Smooth muscle cell (in vitro differentiated cells): Measurements from ENCODE around the gene TMC5. TPM values are rescaled to one million over a fixed set of nuclear protein-coding genes. Genes with fewer than 3 reads are reported as not detected.
"Not testable (repeated sequence)": the region's sequence is repeated elsewhere in the genome, so short reads cannot be mapped to it uniquely, and the experiment has no call there.

Experiments used
- DNase-seq: peaks from one replicate; lab custom pipeline; 2025; ENCODE audit not compliant: unreplicated experiment; lab: John Stamatoyannopoulos, UW
- H2AFZ ChIP-seq: fragments of 200-600 bp; sonication (generic); 2 replicates; pipeline ENCODE4 v1.6.0; 2016; ENCODE audit warnings: antibody characterized with exemption, low read depth, mild to moderate bottlenecking
- H3F3A ChIP-seq: fragments of 200-600 bp; sonication (generic); 2 replicates; pipeline ENCODE4 v1.6.0; 2017; ENCODE audit warnings: antibody characterized with exemption, low read depth
- H3K27ac ChIP-seq: fragments of 200-600 bp; sonication (generic); 2 replicates; pipeline ENCODE4 v1.5.1; 2016; ENCODE audit warnings: low read depth, mild to moderate bottlenecking
- H3K27me3 ChIP-seq: fragments of 200-600 bp; sonication (generic); 2 replicates; pipeline ENCODE4 v1.6.1; 2016; ENCODE audit warnings: low read depth, mild to moderate bottlenecking
- H3K36me3 ChIP-seq: fragments of 200-600 bp; sonication (generic); 2 replicates; pipeline ENCODE4 v1.5.1; 2016; ENCODE audit warnings: low read depth
- H3K4me1 ChIP-seq: fragments of 200-600 bp; sonication (generic); 2 replicates; pipeline ENCODE4 v1.5.1; 2016; ENCODE audit warnings: low read depth
- H3K4me2 ChIP-seq: fragments of 200-600 bp; sonication (generic); 2 replicates; pipeline ENCODE4 v1.6.0; 2016; ENCODE audit warnings: mild to moderate bottlenecking
- H3K4me3 ChIP-seq: fragments of 200-600 bp; sonication (generic); 2 replicates; pipeline ENCODE4 v1.5.1; 2016; ENCODE audit warnings: mild to moderate bottlenecking
- H3K79me2 ChIP-seq: fragments of 200-600 bp; sonication (generic); 2 replicates; pipeline ENCODE4 v1.6.0; 2016; ENCODE audit warnings: low read depth, mild to moderate bottlenecking
- H3K9ac ChIP-seq: fragments of 200-600 bp; sonication (generic); 2 replicates; pipeline ENCODE4 v1.6.0; 2016; ENCODE audit warnings: low read depth
- H3K9me3 ChIP-seq: fragments of 200-600 bp; sonication (generic); replicated peaks from 2 replicates; pipeline ENCODE4 v1.5.1; 2016; ENCODE audit warnings: low read depth
- H4K20me1 ChIP-seq: fragments of 200-600 bp; sonication (generic); 2 replicates; pipeline ENCODE4 v1.6.0; 2016; ENCODE audit warnings: low read depth
- WGBS: methylation state at CpG from one replicate; pipeline ENCODE4 v1.1.7; 2016; ENCODE audit warnings: low lambda C conversion rate; 5-methylcytosine and 5-hydroxymethylcytosine counted together
- polyA plus RNA-seq: library from polyadenylated mRNA; unstranded; fragments of >200 nt; fragmentation: Nextera tagmentation; extraction: Ambion mirVana; gene quantifications from 2 replicates; pipeline ENCODE4 v1.2.1, GENCODE V29; 2016
- total RNA-seq: library from RNA; depleted of rRNA; stranded (reverse); fragments of >200 nt; gene quantifications from 2 replicates; pipeline ENCODE4 v1.2.3, GENCODE V29; 2014
- TF ChIP-seq, protein P1 (sequence below): fragments of 200-600 bp; sonication (generic); IDR thresholded peaks from 2 replicates; pipeline ENCODE4 v1.5.1; 2017; ENCODE audit warnings: borderline replicate concordance, mild to moderate bottlenecking, antibody characterized with exemption; ENCODE audit not compliant: insufficient read depth, poor library complexity, severe bottlenecking

TMC5 gene
- total and polyA plus RNA-seq, 2 experiments from 2014 or later: 0.18 TPM; not detected in 1

GRCh38 chr16:19528666-19529065 is 111.0 kb downstream of the TMC5 start:
- H4K20me1 ChIP-seq: no peaks in the 10 kb centered on the region
- H3K4me1 ChIP-seq: no peaks in the 10 kb centered on the region
- TF ChIP-seq, protein P1, sequence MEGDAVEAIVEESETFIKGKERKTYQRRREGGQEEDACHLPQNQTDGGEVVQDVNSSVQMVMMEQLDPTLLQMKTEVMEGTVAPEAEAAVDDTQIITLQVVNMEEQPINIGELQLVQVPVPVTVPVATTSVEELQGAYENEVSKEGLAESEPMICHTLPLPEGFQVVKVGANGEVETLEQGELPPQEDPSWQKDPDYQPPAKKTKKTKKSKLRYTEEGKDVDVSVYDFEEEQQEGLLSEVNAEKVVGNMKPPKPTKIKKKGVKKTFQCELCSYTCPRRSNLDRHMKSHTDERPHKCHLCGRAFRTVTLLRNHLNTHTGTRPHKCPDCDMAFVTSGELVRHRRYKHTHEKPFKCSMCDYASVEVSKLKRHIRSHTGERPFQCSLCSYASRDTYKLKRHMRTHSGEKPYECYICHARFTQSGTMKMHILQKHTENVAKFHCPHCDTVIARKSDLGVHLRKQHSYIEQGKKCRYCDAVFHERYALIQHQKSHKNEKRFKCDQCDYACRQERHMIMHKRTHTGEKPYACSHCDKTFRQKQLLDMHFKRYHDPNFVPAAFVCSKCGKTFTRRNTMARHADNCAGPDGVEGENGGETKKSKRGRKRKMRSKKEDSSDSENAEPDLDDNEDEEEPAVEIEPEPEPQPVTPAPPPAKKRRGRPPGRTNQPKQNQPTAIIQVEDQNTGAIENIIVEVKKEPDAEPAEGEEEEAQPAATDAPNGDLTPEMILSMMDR: no peak
- WGBS: 98% methylated on average over 3 of the region's 3 CpGs
- H3K27me3 ChIP-seq: no peaks in the 10 kb centered on the region
- H3K9ac ChIP-seq: no peak overlapping the region
- H3K27ac ChIP-seq: no peak overlapping the region
- no peaks in the 10 kb centered on the region for H3K9me3 ChIP-seq
- no peak overlapping the region for H2AFZ ChIP-seq
- peaks cover 13% of the 10 kb centered on the region for H3K79me2 ChIP-seq
- no peak for DNase-seq
- H3F3A ChIP-seq: peaks cover 6% of the 10 kb centered on the region
- no peak overlapping the region for H3K4me2 ChIP-seq
- H3K36me3 ChIP-seq: peaks cover 16% of the 10 kb centered on the region
- no peak overlapping the region for H3K4me3 ChIP-seq

DNA sequence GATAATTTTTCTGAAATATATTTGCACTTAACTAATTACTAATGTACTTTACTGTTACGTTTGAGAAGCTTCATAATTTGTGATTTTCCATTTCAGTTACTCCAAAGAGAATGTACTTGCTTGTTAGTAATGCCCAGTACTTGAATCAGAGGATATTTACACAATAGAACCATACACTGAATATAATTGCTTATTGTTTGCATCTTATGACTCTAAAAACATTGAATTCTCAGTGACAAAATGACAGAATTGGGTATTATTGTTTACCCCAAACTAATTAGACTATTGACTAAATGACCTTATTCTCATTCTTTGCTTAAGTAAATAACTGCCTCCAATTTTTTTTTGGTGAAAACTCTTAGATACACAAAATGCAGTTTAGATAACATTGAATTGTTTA is 114.9 kb downstream of the TMC5 start:
- Histone ChIP-seq H3K36me3 (peaks cover 16% of the 10 kb centered on the region), H3F3A (no peaks in the 10 kb centered on the region), H3K4me2 (no peak overlapping the region), H3K4me3 (no peak overlapping the region), H3K9ac (no peak overlapping the region), H2AFZ (no peak overlapping the region), H3K79me2 (no peaks in the 10 kb centered on the region), H4K20me1 (no peaks in the 10 kb centered on the region), H3K27ac (no peak overlapping the region), H3K27me3 (no peaks in the 10 kb centered on the region), H3K9me3 (no peaks in the 10 kb centered on the region), H3K4me1 (no peaks in the 10 kb centered on the region)
- no peak for DNase-seq
- WGBS: 87% methylated on average over 1 of the region's 1 CpG
- TF ChIP-seq, protein P1: no peak

DNA sequence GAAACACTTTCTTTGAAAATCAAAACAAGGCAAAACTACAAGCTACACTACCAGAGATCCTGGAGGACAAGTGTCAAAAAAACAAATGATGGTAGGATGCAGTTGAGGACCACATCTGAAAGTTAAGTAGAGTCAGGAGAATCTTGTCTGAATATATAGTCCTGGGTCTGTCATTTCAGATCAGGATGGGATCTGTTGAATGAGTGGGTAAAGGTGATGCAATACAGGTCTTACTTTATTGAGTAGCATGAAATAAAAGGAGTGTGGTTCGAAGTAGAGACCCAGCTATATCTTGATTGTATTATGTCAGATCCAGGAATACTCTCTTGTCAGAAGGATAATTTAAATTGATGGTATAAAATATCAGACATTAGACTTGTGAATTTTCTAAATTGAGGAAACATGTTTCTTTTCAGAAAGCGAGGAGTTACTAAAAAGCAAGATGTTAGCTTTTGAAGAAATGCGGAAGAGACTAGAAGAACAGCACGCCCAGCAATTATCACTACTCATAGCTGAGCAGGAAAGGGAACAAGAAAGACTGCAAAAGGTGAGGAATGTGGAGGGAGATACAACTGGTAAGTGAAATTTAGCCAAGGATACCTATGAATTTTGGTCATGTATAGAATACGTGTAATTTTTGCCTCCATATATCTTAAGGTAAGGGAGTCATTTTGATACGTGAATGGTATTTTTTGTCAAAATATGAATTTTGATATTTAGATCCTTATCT is 122.7 kb downstream of the TMC5 start:
- no peaks in the 10 kb centered on the region for H3K27me3 ChIP-seq
- no peak for DNase-seq
- no peaks in the 10 kb centered on the region for H3K9me3 ChIP-seq
- H2AFZ ChIP-seq: no peak overlapping the region
- TF ChIP-seq, protein P1: no peak
- no peak overlapping the region for H3K27ac ChIP-seq
- no peaks in the 10 kb centered on the region for H4K20me1 ChIP-seq
- H3F3A ChIP-seq: no peaks in the 10 kb centered on the region
- H3K4me1 ChIP-seq: no peaks in the 10 kb centered on the region
- no peak overlapping the region for H3K4me2 ChIP-seq
- H3K4me3 ChIP-seq: no peak overlapping the region
- H3K9ac ChIP-seq: no peak overlapping the region
- H3K36me3 ChIP-seq: peaks cover 8% of the 10 kb centered on the region
- WGBS: 94% methylated on average over 6 of the region's 6 CpGs
- no peaks in the 10 kb centered on the region for H3K79me2 ChIP-seq

DNA sequence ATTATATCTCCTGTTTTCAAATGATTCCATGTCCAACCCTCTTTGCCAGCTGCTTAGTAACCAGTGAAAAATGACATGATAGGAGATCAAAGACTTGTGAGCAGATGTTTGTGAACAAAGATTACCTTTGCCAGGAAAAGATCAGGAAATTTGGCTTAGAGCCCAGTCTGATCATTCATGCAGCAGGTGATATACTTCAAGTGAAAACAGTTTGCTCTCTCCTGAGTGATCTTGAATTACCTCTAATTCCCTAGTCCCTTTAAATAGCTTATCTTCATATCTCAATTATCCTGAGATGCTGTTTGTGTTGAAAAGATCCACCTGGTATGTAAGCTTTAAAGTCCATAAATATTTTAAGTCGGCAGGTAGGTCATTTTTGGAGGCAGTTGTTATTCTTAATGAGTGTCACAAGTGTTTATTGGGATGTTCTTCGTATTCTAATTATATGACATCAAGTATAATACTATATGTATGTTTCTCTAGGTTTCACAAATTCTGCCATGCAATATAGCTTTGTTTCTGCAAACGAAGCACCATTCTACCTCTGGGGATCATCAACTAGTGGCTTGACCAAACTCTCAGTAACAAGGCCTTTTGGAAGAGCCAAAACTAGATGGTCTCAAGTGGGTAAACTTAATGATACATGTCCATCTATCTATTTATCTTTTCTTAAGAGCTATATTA is 124.6 kb downstream of the TMC5 start:
- Histone ChIP-seq H3K27me3 (no peaks in the 10 kb centered on the region), H3K9me3 (no peaks in the 10 kb centered on the region), H3F3A (no peaks in the 10 kb centered on the region), H4K20me1 (no peaks in the 10 kb centered on the region), H2AFZ (no peak overlapping the region), H3K9ac (no peak overlapping the region), H3K4me2 (no peak overlapping the region), H3K27ac (no peak overlapping the region), H3K4me3 (no peak overlapping the region), H3K79me2 (peaks cover 4% of the 10 kb centered on the region), H3K36me3 (peaks cover 8% of the 10 kb centered on the region), H3K4me1 (no peaks in the 10 kb centered on the region)
- 91% methylated on average over 3 of the region's 3 CpGs for WGBS
- DNase-seq: no peak
- TF ChIP-seq, protein P1: no peak

DNA sequence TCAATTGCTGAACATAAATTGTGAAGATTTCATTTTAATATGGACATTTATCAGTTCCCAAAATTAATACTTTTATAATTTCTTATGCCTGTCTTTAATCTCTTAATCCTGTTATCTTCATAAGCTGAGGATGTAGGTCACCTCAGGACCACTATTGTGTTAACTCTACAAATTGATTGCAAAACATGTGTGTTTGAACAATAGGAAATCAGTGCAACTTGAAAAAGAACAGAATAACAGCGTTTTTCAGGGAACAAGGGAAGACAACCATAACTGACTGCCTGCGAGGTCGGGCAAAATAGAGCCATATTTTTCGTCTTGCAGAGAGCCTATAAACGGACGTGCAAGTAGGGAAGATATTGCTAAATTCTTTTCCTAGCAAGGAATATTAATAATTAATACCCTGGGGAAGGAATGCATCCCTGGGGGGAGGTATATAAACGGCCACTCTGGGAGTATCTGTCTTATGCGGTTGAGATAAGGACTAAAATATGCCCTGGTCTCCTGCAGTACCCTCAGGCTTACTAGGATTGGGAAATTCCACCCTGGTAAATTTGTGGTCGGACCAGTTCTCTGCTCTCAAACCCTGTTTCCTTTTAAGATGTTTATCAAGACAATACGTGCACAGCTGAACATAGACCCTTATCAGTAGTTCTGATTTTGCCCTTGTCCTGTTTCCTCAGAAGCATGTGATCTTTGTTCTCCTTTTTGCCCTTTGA is 125.8 kb downstream of the TMC5 start:
- H3K4me3 ChIP-seq, H3K27ac ChIP-seq, H3K9ac ChIP-seq, H3F3A ChIP-seq, H3K79me2 ChIP-seq, H3K36me3 ChIP-seq, DNase-seq, H2AFZ ChIP-seq, H4K20me1 ChIP-seq, H3K4me1 ChIP-seq, H3K27me3 ChIP-seq, H3K9me3 ChIP-seq, H3K4me2 ChIP-seq: not testable (repeated sequence)
- WGBS: 85% methylated on average over 10 of the region's 10 CpGs
